ENCODE data around the gene RPS13. TPM values are rescaled to one million over a fixed set of nuclear protein-coding genes. Genes with fewer than 3 reads are reported as not detected.
"Not testable (repeated sequence)": the region's sequence is repeated elsewhere in the genome, so short reads cannot be mapped to it uniquely, and the experiment has no call there.

The RPS13 gene
- total RNA-seq, 1 experiment from 2014 or later, result 2,739 TPM

DNA sequence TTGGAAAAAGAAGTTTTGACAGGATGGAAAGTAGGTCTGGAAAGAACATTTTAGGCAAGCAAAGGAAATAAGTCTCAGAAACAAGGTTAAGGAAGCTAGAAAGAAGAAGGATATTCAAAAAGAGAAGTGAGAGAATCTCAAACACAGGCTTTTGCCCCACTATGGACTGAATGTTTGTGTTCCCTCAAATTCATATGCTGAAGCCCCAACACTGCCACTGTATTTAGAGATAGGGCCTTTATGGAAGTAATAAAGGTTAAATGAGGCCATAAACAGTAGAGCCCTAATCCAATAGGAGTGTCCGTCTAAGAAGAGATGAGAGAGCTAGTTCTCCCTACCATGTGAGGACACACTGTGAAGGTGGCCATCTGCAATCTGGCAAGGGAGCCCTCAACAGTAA lies 20.6 kb upstream of the RPS13 start:
- Histone ChIP-seq H3K36me3 (ENCODE audit: insufficient read depth, low read length) (peaks cover 32% of the 10 kb centered on the region), H3K27ac (ENCODE audit: low read length) (no peak overlapping the region)

DNA sequence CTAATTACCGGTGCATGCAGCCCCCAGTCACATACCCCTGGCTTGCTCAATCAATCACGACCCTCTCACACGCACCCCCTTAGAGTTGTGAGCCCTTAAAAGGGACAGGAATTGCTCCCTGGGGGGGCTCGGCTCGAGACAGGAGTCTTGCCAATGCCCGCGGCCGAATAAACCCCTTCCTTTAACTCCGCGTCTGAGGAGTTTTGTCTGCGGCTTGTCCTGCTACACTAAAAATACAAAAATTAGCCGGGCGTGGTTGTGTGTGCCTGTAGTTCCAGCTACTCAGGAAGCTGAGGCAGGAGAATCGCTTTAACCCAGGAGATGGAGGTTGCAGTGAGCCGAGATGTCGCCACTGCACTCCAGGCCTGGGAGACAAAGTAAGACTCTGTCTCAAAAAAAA lies 8.5 kb upstream of the RPS13 start:
- H3K4me3 ChIP-seq (ENCODE audit: low read length); H3K79me2 ChIP-seq (ENCODE audit: low read length); H3K4me2 ChIP-seq (ENCODE audit: low read depth, low read length, poor library complexity, severe bottlenecking); H4K20me1 ChIP-seq (ENCODE audit: insufficient read depth, low read depth, low read length); H2AFZ ChIP-seq (ENCODE audit: low read length); H3K9me3 ChIP-seq (ENCODE audit: low read length); H3K4me1 ChIP-seq (ENCODE audit: low read length); H3K27ac ChIP-seq (ENCODE audit: low read length); H3K9me2 ChIP-seq (replicated peaks; ENCODE audit: insufficient read depth, low read length); H3K9ac ChIP-seq (ENCODE audit: low read length); H3K27me3 ChIP-seq (ENCODE audit: low read length); DNase-seq: not testable (repeated sequence)
- H3K36me3 ChIP-seq (ENCODE audit: insufficient read depth, low read length), result peaks cover 13% of the 10 kb centered on the region; the same call in 1 of the 2 replicates

More for the DNA sequence above, 20.6 kb upstream of the RPS13 start:
- DNase-seq, result no peak
- H3K9ac ChIP-seq (ENCODE audit: low read length), result no peak overlapping the region
- H3K4me3 ChIP-seq (ENCODE audit: low read length), result no peak overlapping the region
- no peaks in the 10 kb centered on the region for H3K27me3 ChIP-seq (ENCODE audit: low read length)
- H3K79me2 ChIP-seq (ENCODE audit: low read length), result no peaks in the 10 kb centered on the region
- H4K20me1 ChIP-seq (ENCODE audit: insufficient read depth, low read depth, low read length), result no peaks in the 10 kb centered on the region
- no peaks in the 10 kb centered on the region for H3K4me1 ChIP-seq (ENCODE audit: low read length)
- H2AFZ ChIP-seq (ENCODE audit: low read length), result no peak overlapping the region
- no peak overlapping the region for H3K4me2 ChIP-seq (ENCODE audit: low read depth, low read length, poor library complexity, severe bottlenecking)
- no peaks in the 10 kb centered on the region for H3K9me2 ChIP-seq (replicated peaks; ENCODE audit: insufficient read depth, low read length)
- H3K9me3 ChIP-seq (ENCODE audit: low read length), result no peaks in the 10 kb centered on the region

GRCh38 chr11:17077240-17077519 lies 287 bp downstream of the RPS13 start:
- Histone ChIP-seq H3K36me3 (ENCODE audit: insufficient read depth, low read length) (peaks cover 37% of the 10 kb centered on the region), H2AFZ (ENCODE audit: low read length) (no peak overlapping the region), H3K4me3 (ENCODE audit: low read length) (peak overlapping the region; percentile 85)

DNA sequence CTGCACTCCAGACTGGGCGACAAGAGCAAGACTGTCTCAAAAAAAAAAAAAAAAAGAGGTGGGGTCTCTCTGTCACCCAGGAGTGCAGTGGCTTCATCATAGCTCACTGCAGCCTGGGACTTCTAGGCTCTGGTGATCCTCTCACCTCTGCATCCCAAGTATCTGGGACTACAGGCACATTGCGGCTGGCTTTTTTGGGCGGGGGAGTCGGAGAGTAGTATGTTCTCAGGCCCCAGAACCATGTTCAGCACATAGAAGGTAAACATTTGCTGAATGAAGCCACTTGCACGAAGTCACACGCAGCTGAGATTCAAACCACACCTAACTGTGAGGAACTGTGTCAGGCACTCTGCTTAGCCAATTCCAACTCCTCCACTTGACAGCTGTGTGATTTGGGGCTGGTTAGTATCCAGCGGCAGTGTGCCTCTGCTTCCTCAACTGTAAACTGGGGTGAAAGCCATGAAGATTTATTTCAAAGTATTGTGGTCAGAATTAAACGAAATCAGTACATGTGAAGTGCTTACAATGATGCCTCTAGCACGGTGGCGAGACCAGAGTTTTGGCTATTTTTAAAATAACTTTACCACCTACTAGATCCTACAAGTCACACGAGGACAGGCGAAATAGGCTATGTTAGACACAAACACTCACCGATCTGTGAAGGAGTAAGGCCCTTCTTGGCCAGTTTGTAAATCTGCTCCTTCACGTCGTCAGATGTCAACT lies 789 bp downstream of the RPS13 start:
- Histone ChIP-seq H3K4me2 (ENCODE audit: low read depth, low read length, poor library complexity, severe bottlenecking) (peak overlapping the region; percentile 84), H3K27me3 (ENCODE audit: low read length) (no peaks in the 10 kb centered on the region), H3K4me3 (ENCODE audit: low read length) (peak overlapping the region; percentile 85), H2AFZ (ENCODE audit: low read length) (no peak overlapping the region), H3K4me1 (ENCODE audit: low read length) (peaks cover 25% of the 10 kb centered on the region), H3K36me3 (ENCODE audit: insufficient read depth, low read length) (peaks cover 37% of the 10 kb centered on the region), H3K9me3 (ENCODE audit: low read length) (no peaks in the 10 kb centered on the region), H3K9ac (ENCODE audit: low read length) (peak overlapping the region; percentile 94), H3K27ac (ENCODE audit: low read length) (peak overlapping the region; percentile 77), H3K79me2 (ENCODE audit: low read length) (peaks cover 38% of the 10 kb centered on the region), H4K20me1 (ENCODE audit: insufficient read depth, low read depth, low read length) (peaks cover 11% of the 10 kb centered on the region; the same call in 1 of the 2 replicates), H3K9me2 (replicated peaks; ENCODE audit: insufficient read depth, low read length) (no peaks in the 10 kb centered on the region)
- peak; percentile 46 for DNase-seq

More at GRCh38 chr11:17077240-17077519, 287 bp downstream of the RPS13 start:
- DNase-seq, result no peak
- no peaks in the 10 kb centered on the region for H3K9me3 ChIP-seq (ENCODE audit: low read length)
- peak overlapping the region; percentile 77 for H3K27ac ChIP-seq (ENCODE audit: low read length)
- H4K20me1 ChIP-seq (ENCODE audit: insufficient read depth, low read depth, low read length), result peaks cover 11% of the 10 kb centered on the region; the same call in 1 of the 2 replicates
- peaks cover 38% of the 10 kb centered on the region for H3K79me2 ChIP-seq (ENCODE audit: low read length)
- H3K9me2 ChIP-seq (replicated peaks; ENCODE audit: insufficient read depth, low read length), result no peaks in the 10 kb centered on the region
- H3K27me3 ChIP-seq (ENCODE audit: low read length), result no peaks in the 10 kb centered on the region
- H3K4me1 ChIP-seq (ENCODE audit: low read length), result peaks cover 25% of the 10 kb centered on the region
- H3K9ac ChIP-seq (ENCODE audit: low read length), result peak overlapping the region; percentile 94
- peak overlapping the region; percentile 84 for H3K4me2 ChIP-seq (ENCODE audit: low read depth, low read length, poor library complexity, severe bottlenecking)

GRCh38 chr11:17075506-17075905 lies 2.0 kb downstream of the RPS13 start:
- DNase-seq, result no peak
- Histone ChIP-seq H3K9me3 (ENCODE audit: low read length) (no peaks in the 10 kb centered on the region), H3K9ac (ENCODE audit: low read length) (no peak overlapping the region), H3K4me3 (ENCODE audit: low read length) (peak overlapping the region; percentile 85; the same call in 1 of the 2 replicates), H3K4me2 (ENCODE audit: low read depth, low read length, poor library complexity, severe bottlenecking) (peak overlapping the region; percentile 84), H3K4me1 (ENCODE audit: low read length) (peaks cover 25% of the 10 kb centered on the region), H3K9me2 (replicated peaks; ENCODE audit: insufficient read depth, low read length) (no peaks in the 10 kb centered on the region), H3K27ac (ENCODE audit: low read length) (no peak overlapping the region), H3K79me2 (ENCODE audit: low read length) (peaks cover 38% of the 10 kb centered on the region), H3K27me3 (ENCODE audit: low read length) (no peaks in the 10 kb centered on the region), H2AFZ (ENCODE audit: low read length) (no peak overlapping the region), H3K36me3 (ENCODE audit: insufficient read depth, low read length) (peaks cover 37% of the 10 kb centered on the region), H4K20me1 (ENCODE audit: insufficient read depth, low read depth, low read length) (peaks cover 11% of the 10 kb centered on the region; the same call in 1 of the 2 replicates)

- no peaks in the 10 kb centered on the region for H3K27me3 ChIP-seq (ENCODE audit: low read length)
- H4K20me1 ChIP-seq (ENCODE audit: insufficient read depth, low read depth, low read length), result peaks cover 11% of the 10 kb centered on the region; the same call in 1 of the 2 replicates
- no peak overlapping the region for H3K4me2 ChIP-seq (ENCODE audit: low read depth, low read length, poor library complexity, severe bottlenecking)
- H3K36me3 ChIP-seq (ENCODE audit: insufficient read depth, low read length), result peaks cover 37% of the 10 kb centered on the region
- H3K4me1 ChIP-seq (ENCODE audit: low read length), result peaks cover 19% of the 10 kb centered on the region
- no peak overlapping the region for H3K27ac ChIP-seq (ENCODE audit: low read length)
- H3K9me3 ChIP-seq (ENCODE audit: low read length), result no peaks in the 10 kb centered on the region
- DNase-seq, result no peak
- no peak overlapping the region for H3K9ac ChIP-seq (ENCODE audit: low read length)
- no peak overlapping the region for H3K4me3 ChIP-seq (ENCODE audit: low read length)
- H2AFZ ChIP-seq (ENCODE audit: low read length), result no peak overlapping the region
- H3K79me2 ChIP-seq (ENCODE audit: low read length), result peaks cover 32% of the 10 kb centered on the region
- no peaks in the 10 kb centered on the region for H3K9me2 ChIP-seq (replicated peaks; ENCODE audit: insufficient read depth, low read length)
Measured at GRCh38 chr11:17073370-17074027, 4.0 kb downstream of the RPS13 start.

GRCh38 chr11:17067417-17067816 lies 10.1 kb downstream of the RPS13 start:
- no peak overlapping the region for H3K4me2 ChIP-seq (ENCODE audit: low read depth, low read length, poor library complexity, severe bottlenecking)

GRCh38 chr11:17066691-17067090 lies 10.8 kb downstream of the RPS13 start:
- Histone ChIP-seq H3K9me3 (ENCODE audit: low read length) (no peaks in the 10 kb centered on the region), H3K27me3 (ENCODE audit: low read length) (no peaks in the 10 kb centered on the region), H3K9ac (ENCODE audit: low read length) (no peak overlapping the region), H3K27ac (ENCODE audit: low read length) (no peak overlapping the region), H3K36me3 (ENCODE audit: insufficient read depth, low read length) (no peaks in the 10 kb centered on the region), H3K4me1 (ENCODE audit: low read length) (no peaks in the 10 kb centered on the region), H3K79me2 (ENCODE audit: low read length) (no peaks in the 10 kb centered on the region), H3K4me3 (ENCODE audit: low read length) (no peak overlapping the region), H3K4me2 (ENCODE audit: low read depth, low read length, poor library complexity, severe bottlenecking) (no peak overlapping the region), H4K20me1 (ENCODE audit: insufficient read depth, low read depth, low read length) (no peaks in the 10 kb centered on the region), H3K9me2 (replicated peaks; ENCODE audit: insufficient read depth, low read length) (no peaks in the 10 kb centered on the region), H2AFZ (ENCODE audit: low read length) (no peak overlapping the region)
- DNase-seq, result no peak

More at GRCh38 chr11:17067417-17067816, 10.1 kb downstream of the RPS13 start:
- Histone ChIP-seq H4K20me1 (ENCODE audit: insufficient read depth, low read depth, low read length) (no peaks in the 10 kb centered on the region), H3K27ac (ENCODE audit: low read length) (no peak overlapping the region), H3K36me3 (ENCODE audit: insufficient read depth, low read length) (no peaks in the 10 kb centered on the region), H2AFZ (ENCODE audit: low read length) (no peak overlapping the region), H3K27me3 (ENCODE audit: low read length) (no peaks in the 10 kb centered on the region), H3K9ac (ENCODE audit: low read length) (no peak overlapping the region), H3K79me2 (ENCODE audit: low read length) (no peaks in the 10 kb centered on the region), H3K9me3 (ENCODE audit: low read length) (no peaks in the 10 kb centered on the region), H3K4me3 (ENCODE audit: low read length) (no peak overlapping the region), H3K9me2 (replicated peaks; ENCODE audit: insufficient read depth, low read length) (no peaks in the 10 kb centered on the region), H3K4me1 (ENCODE audit: low read length) (no peaks in the 10 kb centered on the region)
- DNase-seq, result no peak
